H1 (cell line): ENCODE measurements around the gene PTMA. TPM values are rescaled to one million over a fixed set of nuclear protein-coding genes. Genes with fewer than 3 reads are reported as not detected.

ENCODE experiments used
- ASH2L ChIP-seq: fragments of 200-600, 300-600 bp; sonication (generic); IDR thresholded peaks from one replicate; pipeline ENCODE4 v1.7.1; 2017; ENCODE audit warnings: low read length
- CHD2 ChIP-seq: IDR thresholded peaks from 2 replicates; pipeline ENCODE4 v1.6.1; 2012; ENCODE audit warnings: low read length, improper control_type of control experiment
- E2F6 ChIP-seq: IDR thresholded peaks from 2 replicates; pipeline ENCODE4 v1.6.1; 2012; ENCODE audit warnings: inconsistent platforms
- EGR1 ChIP-seq: IDR thresholded peaks from 2 replicates; pipeline ENCODE4 v1.6.1; 2011; ENCODE audit warnings: low read depth, low read length, borderline replicate concordance
- GABPA ChIP-seq: IDR thresholded peaks from 2 replicates; pipeline ENCODE4 v1.6.1; 2011; ENCODE audit warnings: mild to moderate bottlenecking, low read length, moderate library complexity, borderline replicate concordance; ENCODE audit not compliant: insufficient read depth
- PHF8 ChIP-seq: fragments of 200-600 bp; sonication (generic); conservative IDR thresholded peaks from 2 replicates; pipeline ENCODE4 v1.7.1; 2012; ENCODE audit warnings: low read depth, mild to moderate bottlenecking, inconsistent platforms, low read length, moderate library complexity
- POLR2AphosphoS5 ChIP-seq: IDR thresholded peaks from 2 replicates; pipeline ENCODE4 v1.6.1; 2011; ENCODE audit warnings: low read depth, low read length
- SIN3A ChIP-seq, 2 experiments: IDR thresholded peaks in 1 of 2; conservative IDR thresholded peaks in 1 of 2; 2 replicates each; pipeline ENCODE4 v1.6.1; 2011 to 2012; ENCODE audit warnings: low read length in 2 of 2, improper control_type of control experiment in 1 of 2, low read depth in 1 of 2, mild to moderate bottlenecking in 1 of 2
- SRF ChIP-seq: IDR thresholded peaks from 2 replicates; pipeline ENCODE4 v1.6.1; 2011; ENCODE audit warnings: mild to moderate bottlenecking, low read depth, low read length, moderate library complexity
- TAF1 ChIP-seq: IDR thresholded peaks from 2 replicates; pipeline ENCODE4 v1.6.1; 2011; ENCODE audit warnings: mild to moderate bottlenecking, low read depth, low read length
- TBP ChIP-seq: IDR thresholded peaks from 2 replicates; pipeline ENCODE4 v1.6.1; 2011; ENCODE audit warnings: low read depth, low read length, improper control_type of control experiment
- TEAD4 ChIP-seq: IDR thresholded peaks from 2 replicates; pipeline ENCODE4 v1.6.1; 2012; ENCODE audit warnings: low read depth, low read length, inconsistent platforms, mixed read lengths
- YY1 ChIP-seq: IDR thresholded peaks from 2 replicates; pipeline ENCODE4 v1.6.1; 2011; ENCODE audit warnings: low read depth, mild to moderate bottlenecking, low read length
- polyA plus RNA-seq, 7 experiments: library from polyadenylated mRNA; depleted of rRNA in 3 of 7; stranded (reverse) in 5 of 7; unstranded in 2 of 7; fragments of >200 nt in 5 of 7; fragments of 200-250 nt in 2 of 7; gene quantifications; 1 replicate in 5 of 7; 2 replicates in 1 of 7; 4 replicates in 1 of 7; pipeline versions ENCODE4 v1.2.1 to v1.2.3, GENCODE V29; 2011 to 2013; ENCODE audit warnings: missing spikeins in 2 of 7, mixed read lengths in 2 of 7
- total RNA-seq: library from RNA; stranded (reverse); fragmentation: NEBNext Ultra II Directional; extraction: Animal tissue kit (Norgen Biotek cat#: 25700); gene quantifications from 2 replicates; pipeline ENCODE4 v1.2.1, GENCODE V29; 2021

Gene PTMA
- total and polyA plus RNA-seq, 2 of the 8 experiments (the other 6 are each of a cell fraction or from before 2014, with no cell fraction given), result 683 to 2,680 TPM

- peak; percentile 22; the same call in 1 of the 2 replicates for TF ChIP-seq YY1
- peak; percentile 94 for TF ChIP-seq EGR1
- no peak for TF ChIP-seq CHD2
- peak; percentile 86 for TF ChIP-seq POLR2AphosphoS5
- no peak for TF ChIP-seq SRF
- TF ChIP-seq E2F6, result peak; percentile 8; the same call in 1 of the 2 replicates
- peak; percentile 79 for TF ChIP-seq PHF8
- peak; percentile 15; the same call in 1 of the 2 replicates for TF ChIP-seq TEAD4
- 0 out of 4 replicates have a peak, but pooled peaks of 1 of the 2 experiments have one; percentile 29 for TF ChIP-seq SIN3A (conservative IDR thresholded peaks at IDR 0.05 in 1 of 2, IDR thresholded peaks at IDR 0.05 in 1 of 2; ENCODE audit: low read depth in 1 of 2, low read length in 2 of 2)
- peak; percentile 81; the same call in 1 of the 2 replicates for TF ChIP-seq GABPA
- TF ChIP-seq ASH2L, result peak; percentile 38
- TF ChIP-seq TAF1, result peak; percentile 93
- TF ChIP-seq TBP, result peak; percentile 75; the same call in 1 of the 2 replicates
Measured at GRCh38 chr2:231680992-231681852, 27.1 kb upstream of the PTMA start (continued).
